Transverse colon (tissue), 3 donors: ENCODE data around the gene PRKCA.

Source experiments
- EP300 ChIP-seq: sonication (generic); formaldehyde crosslinking; IDR thresholded peaks from one replicate; pipeline ENCODE4 v1.6.1; 2017; ENCODE audit warnings: antibody characterized with exemption, low read depth
- POLR2A ChIP-seq: fragments of 450-650 bp; IDR thresholded peaks from one replicate; pipeline ENCODE4 v1.6.1; 2016; ENCODE audit warnings: antibody characterized with exemption, mild to moderate bottlenecking, moderate library complexity
- TF ChIP-seq, protein P1 (sequence below), 5 experiments: fragments of 200-600 bp in 3 of 5; fragments of 450-650 bp in 2 of 5; sonication (generic) in 3 of 5; IDR thresholded peaks; 1 replicate in 2 of 5; 2 replicates in 3 of 5; pipeline ENCODE4 v1.5.1; 2016 to 2017; ENCODE audit warnings: antibody characterized with exemption in 5 of 5, inconsistent platforms in 3 of 5, mild to moderate bottlenecking in 2 of 5, moderate library complexity in 1 of 5

DNA sequence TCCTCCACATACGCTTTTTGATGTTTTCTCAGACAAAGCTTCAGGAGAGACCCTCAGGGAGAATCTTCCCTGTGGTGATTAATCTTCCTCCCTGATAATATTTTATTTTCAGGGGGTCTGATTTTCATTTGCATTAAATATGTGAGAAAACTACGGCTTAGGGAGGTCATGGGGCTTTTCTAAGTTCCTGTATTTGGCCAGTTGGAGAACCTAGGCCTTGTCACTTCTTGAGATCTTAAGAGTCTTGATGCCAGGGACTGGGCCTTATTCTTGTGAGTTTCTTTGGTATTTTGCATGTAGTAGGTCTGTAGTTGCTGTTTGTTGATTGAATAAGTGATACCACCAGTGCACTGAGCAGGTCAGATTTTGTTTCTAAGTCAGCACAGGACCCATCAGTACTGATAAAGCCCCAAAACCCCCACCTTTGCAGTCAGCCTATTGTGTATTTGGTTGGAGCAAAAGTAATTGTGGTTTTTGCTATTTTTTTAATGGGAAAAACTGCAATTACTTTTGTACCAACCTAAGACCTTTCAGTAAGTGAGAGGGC is 130.1 kb downstream of the PRKCA start:
- TF ChIP-seq, protein P1, sequence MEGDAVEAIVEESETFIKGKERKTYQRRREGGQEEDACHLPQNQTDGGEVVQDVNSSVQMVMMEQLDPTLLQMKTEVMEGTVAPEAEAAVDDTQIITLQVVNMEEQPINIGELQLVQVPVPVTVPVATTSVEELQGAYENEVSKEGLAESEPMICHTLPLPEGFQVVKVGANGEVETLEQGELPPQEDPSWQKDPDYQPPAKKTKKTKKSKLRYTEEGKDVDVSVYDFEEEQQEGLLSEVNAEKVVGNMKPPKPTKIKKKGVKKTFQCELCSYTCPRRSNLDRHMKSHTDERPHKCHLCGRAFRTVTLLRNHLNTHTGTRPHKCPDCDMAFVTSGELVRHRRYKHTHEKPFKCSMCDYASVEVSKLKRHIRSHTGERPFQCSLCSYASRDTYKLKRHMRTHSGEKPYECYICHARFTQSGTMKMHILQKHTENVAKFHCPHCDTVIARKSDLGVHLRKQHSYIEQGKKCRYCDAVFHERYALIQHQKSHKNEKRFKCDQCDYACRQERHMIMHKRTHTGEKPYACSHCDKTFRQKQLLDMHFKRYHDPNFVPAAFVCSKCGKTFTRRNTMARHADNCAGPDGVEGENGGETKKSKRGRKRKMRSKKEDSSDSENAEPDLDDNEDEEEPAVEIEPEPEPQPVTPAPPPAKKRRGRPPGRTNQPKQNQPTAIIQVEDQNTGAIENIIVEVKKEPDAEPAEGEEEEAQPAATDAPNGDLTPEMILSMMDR (IDR thresholded peaks at IDR 0.05): no peak
- TF ChIP-seq EP300: no peak
- TF ChIP-seq POLR2A: no peak
